ENCODE measurements around the gene SAPCD2.

- no peak for TF ChIP-seq EP300 (conservative IDR thresholded peaks at IDR 0.05; ENCODE audit: poor library complexity, severe bottlenecking)
- TF ChIP-seq CTCF (IDR thresholded peaks at IDR 0.05; ENCODE audit: poor library complexity, severe bottlenecking) = no peak
- TF ChIP-seq RAD21 (conservative IDR thresholded peaks at IDR 0.05) = no peak
- no peak for TF ChIP-seq SMC3 (conservative IDR thresholded peaks at IDR 0.05; ENCODE audit: poor library complexity)
- TF ChIP-seq POLR2AphosphoS5 (IDR thresholded peaks at IDR 0.05) = no peak
- no peak for TF ChIP-seq MXI1 (conservative IDR thresholded peaks at IDR 0.05; ENCODE audit: poor library complexity, severe bottlenecking)
- no peak for TF ChIP-seq EZH2 (IDR thresholded peaks at IDR 0.05; ENCODE audit: borderline replicate concordance, insufficient read depth, low read length, poor library complexity, severe bottlenecking)
Observed at GRCh38 chr9:137023583-137023991, 46.8 kb downstream of the SAPCD2 start.
